HEK293T (cell line): ENCODE measurements around the gene SHISAL1.

Experiments
- CTCF ChIA-PET: fragments of 350-600 bp; formaldehyde crosslinking; extraction: SDS; loops from one replicate; lab custom pipeline; 2021; ENCODE audit warnings: antibody characterized with exemption, inconsistent platforms; lab: Yijun Ruan, JAX
- POLR2A ChIA-PET: fragments of 350-600 bp; formaldehyde crosslinking; extraction: SDS; loops from one replicate; lab custom pipeline; 2020; ENCODE audit warnings: antibody characterized with exemption, inconsistent platforms; lab: Yijun Ruan, JAX
- DNase-seq: peaks from one replicate; pipeline ENCODE4 v3.0.0; 2012; ENCODE audit warnings: mixed read lengths; ENCODE audit errors: extremely low spot score
- ARNT ChIP-seq: fragments of 450-650 bp; IDR thresholded peaks from 2 replicates; pipeline ENCODE4 v1.6.1; 2017; ENCODE audit warnings: mild to moderate bottlenecking
- BHLHE40 ChIP-seq: fragments of 450-650 bp; IDR thresholded peaks from 2 replicates; pipeline ENCODE4 v1.6.1; 2016; ENCODE audit warnings: mild to moderate bottlenecking, moderate library complexity, borderline replicate concordance
- CTBP1 ChIP-seq: fragments of 450-650 bp; IDR thresholded peaks from 2 replicates; pipeline ENCODE4 v1.6.1; 2016; ENCODE audit warnings: borderline replicate concordance
- ELF4 ChIP-seq: fragments of 450-650 bp; IDR thresholded peaks from 2 replicates; pipeline ENCODE4 v1.6.1; 2017; ENCODE audit warnings: antibody characterized with exemption
- FOXA1 ChIP-seq: fragments of 450-650 bp; IDR thresholded peaks from 2 replicates; pipeline ENCODE4 v1.6.1; 2016; ENCODE audit warnings: mild to moderate bottlenecking
- FOXK2 ChIP-seq: fragments of 450-650 bp; IDR thresholded peaks from 2 replicates; pipeline ENCODE4 v1.6.1; 2016; ENCODE audit warnings: mild to moderate bottlenecking
- FOXM1 ChIP-seq: fragments of 450-650 bp; IDR thresholded peaks from 2 replicates; pipeline ENCODE4 v1.6.1; 2017; ENCODE audit warnings: mild to moderate bottlenecking, borderline replicate concordance
- HDGF ChIP-seq: fragments of 450-650 bp; IDR thresholded peaks from 2 replicates; pipeline ENCODE4 v1.6.1; 2017; ENCODE audit warnings: antibody characterized with exemption, borderline replicate concordance
- L3MBTL2 ChIP-seq: fragments of 450-650 bp; conservative IDR thresholded peaks from 2 replicates; pipeline ENCODE4 v1.6.1; 2016; ENCODE audit warnings: mild to moderate bottlenecking
- LEF1 ChIP-seq: fragments of 450-650 bp; IDR thresholded peaks from 2 replicates; pipeline ENCODE4 v1.6.1; 2017; ENCODE audit warnings: mild to moderate bottlenecking, borderline replicate concordance
- NFRKB ChIP-seq: fragments of 450-650 bp; IDR thresholded peaks from 2 replicates; pipeline ENCODE4 v1.6.1; 2016; ENCODE audit warnings: mild to moderate bottlenecking, moderate library complexity
- SP1 ChIP-seq: fragments of 450-650 bp; IDR thresholded peaks from 2 replicates; pipeline ENCODE4 v1.6.1; 2017
- SUZ12 ChIP-seq: fragments of 450-650 bp; IDR thresholded peaks from 2 replicates; pipeline ENCODE4 v1.6.1; 2016; ENCODE audit warnings: mild to moderate bottlenecking
- TARDBP ChIP-seq: fragments of 450-650 bp; IDR thresholded peaks from 2 replicates; pipeline ENCODE4 v1.6.1; 2016
- ZNF384 ChIP-seq: fragments of 450-650 bp; IDR thresholded peaks from 2 replicates; pipeline ENCODE4 v1.6.1; 2016
- TF ChIP-seq, protein P1 (sequence below): fragments of 450-650 bp; IDR thresholded peaks from 2 replicates; pipeline ENCODE4 v1.6.1; 2016

Gene SHISAL1

DNA sequence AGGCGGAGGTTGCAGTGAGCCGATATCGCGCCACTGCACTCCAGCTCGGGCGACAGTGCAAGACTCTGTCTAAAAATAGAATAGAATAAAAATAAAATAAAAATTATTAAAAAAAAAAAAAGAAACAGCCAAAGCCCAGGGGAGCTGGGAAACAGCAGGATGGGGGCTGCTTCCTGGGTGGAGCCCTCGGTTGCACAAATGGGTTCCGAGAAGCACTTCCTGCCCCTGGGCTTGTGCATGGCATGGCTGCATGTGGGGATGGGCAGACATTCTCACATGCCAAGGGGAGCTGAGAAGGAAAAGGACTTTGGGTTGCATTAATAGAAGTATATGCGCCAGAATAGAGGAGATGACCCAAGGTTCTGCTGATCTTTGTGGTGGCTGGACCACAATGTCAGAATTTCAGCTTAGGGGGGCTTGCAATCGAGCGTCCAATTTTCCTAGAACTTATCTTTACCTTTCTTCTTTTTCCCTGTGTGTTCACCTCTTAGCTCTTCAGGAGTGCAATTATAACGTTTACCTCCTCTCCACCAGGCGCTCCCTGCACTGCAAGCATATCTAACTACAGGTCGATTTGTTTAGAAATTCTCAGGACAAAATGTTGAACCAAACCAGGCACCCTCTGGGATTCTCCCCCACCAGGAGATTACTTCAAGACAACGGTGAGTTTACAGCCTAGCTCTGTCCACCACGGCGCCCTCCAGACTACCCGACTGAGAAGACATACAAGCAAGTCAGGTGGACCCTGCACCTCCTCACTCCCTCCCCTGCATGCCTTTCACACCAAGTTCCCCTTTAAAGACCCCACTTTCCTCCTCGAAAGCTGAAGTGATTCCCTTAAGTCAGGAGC, 53.2 kb downstream of the SHISAL1 start:
- TF ChIP-seq SUZ12 (no peak), ARNT (no peak), FOXK2 (no peak), SP1 (no peak), ELF4 (no peak), CTBP1 (no peak), FOXM1 (no peak), HDGF (no peak), ZNF384 (no peak), TARDBP (no peak), FOXA1 (no peak), BHLHE40 (no peak), NFRKB (no peak), L3MBTL2 (no peak)
- TF ChIP-seq, protein P1, sequence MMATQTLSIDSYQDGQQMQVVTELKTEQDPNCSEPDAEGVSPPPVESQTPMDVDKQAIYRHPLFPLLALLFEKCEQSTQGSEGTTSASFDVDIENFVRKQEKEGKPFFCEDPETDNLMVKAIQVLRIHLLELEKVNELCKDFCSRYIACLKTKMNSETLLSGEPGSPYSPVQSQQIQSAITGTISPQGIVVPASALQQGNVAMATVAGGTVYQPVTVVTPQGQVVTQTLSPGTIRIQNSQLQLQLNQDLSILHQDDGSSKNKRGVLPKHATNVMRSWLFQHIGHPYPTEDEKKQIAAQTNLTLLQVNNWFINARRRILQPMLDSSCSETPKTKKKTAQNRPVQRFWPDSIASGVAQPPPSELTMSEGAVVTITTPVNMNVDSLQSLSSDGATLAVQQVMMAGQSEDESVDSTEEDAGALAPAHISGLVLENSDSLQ, result no peak
- no peak for DNase-seq
- CTCF ChIA-PET, result no interaction called here
- POLR2A ChIA-PET, result no interaction called here

DNA sequence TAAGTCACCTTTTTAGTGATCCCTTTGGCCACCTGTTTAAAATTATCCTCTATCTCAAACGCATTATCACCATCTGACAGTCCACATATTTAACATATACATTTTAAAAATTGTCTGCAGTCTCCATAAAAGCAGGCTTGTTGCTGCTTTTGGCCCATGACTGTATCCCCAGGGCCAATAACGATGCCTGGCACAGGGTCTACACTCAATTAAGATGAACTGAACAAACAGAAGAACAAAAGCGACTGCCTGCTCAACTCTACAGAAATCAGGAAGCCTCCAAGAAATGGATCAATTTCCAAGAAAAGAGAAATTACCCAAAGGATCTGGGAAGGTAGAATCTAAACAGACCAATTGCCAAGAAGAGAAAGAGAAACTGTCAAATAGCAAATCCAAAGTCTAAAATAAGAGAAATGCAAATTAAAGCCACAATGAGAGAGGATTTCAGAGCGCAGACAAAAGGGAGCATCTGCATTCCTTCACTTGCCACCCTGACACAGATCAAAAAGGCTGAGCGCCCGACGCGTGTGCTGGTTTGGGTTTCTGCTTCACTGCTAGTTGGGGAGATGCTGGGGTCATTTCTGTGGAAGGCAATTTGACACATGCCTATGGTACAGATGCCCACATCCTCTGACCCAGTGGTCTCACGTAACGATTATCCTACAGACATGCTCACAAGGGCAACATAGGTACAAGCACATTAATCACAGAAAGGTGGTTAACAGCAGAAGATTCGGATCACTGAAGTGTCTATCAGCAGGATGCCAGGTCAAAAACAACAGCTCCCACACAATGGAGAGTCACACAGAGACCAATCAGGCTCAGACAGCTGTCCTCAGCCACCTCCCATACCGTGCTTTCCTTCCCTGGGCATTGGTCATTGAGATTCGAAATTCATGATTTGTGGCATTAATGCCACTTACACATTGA, 55.9 kb downstream of the SHISAL1 start:
- no peak for DNase-seq
- TF ChIP-seq BHLHE40 (no peak), LEF1 (no peak), FOXK2 (no peak), HDGF (no peak), ZNF384 (no peak), FOXA1 (no peak), TARDBP (no peak), SP1 (no peak), ARNT (no peak), SUZ12 (no peak)
- TF ChIP-seq, protein P1, result no peak
- ChIA-PET CTCF (no interaction called here), POLR2A (no interaction called here)

DNA sequence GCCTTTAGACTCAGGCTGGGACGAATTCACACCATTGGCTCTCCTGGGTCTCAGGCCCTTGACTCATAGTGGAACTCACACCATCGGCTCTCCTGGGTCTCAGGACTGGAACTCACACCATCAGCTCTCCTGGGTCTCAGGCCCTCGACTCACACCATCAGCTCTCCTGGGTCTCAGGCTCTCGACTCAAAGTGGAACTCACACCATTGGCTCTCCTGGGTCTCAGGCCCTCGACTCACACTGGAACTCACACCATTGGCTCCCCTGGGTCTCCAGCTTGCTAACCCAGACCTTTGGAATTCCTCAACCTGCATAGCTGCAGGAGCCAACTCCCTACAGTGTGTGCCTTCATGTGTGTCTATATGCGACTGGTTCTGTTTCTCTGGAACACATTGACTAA, 56.7 kb downstream of the SHISAL1 start:
- no peak for TF ChIP-seq ELF4
- TF ChIP-seq, protein P1, result no peak
- no peak for TF ChIP-seq NFRKB
- no peak for TF ChIP-seq SP1
- TF ChIP-seq FOXM1, result no peak
- TF ChIP-seq FOXK2, result no peak
- TF ChIP-seq L3MBTL2, result no peak
- TF ChIP-seq SUZ12, result no peak
- no peak for TF ChIP-seq FOXA1
- no peak for TF ChIP-seq ZNF384
- TF ChIP-seq TARDBP, result no peak
- TF ChIP-seq HDGF, result no peak
- CTCF ChIA-PET, result no interaction called here
- POLR2A ChIA-PET, result no interaction called here
- DNase-seq, result no peak

DNA sequence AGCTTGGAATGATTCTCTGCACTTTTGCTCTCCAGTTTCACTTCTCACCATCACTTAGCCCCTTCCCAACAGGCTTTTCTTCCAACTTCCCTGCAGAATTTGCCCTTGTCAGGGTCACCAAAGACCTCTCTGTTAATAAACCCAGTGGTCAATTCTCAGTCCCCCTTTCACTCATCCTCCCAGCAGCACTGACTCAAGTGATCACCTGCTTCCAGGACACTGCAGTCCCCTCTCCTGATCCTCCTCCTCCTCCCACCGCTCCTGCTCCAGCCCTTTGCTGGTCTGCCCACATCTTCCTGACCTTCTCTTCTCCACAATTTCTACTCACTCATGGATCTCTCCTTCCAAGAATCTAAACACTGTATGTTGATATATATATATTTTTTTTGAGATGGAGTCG, 57.9 kb downstream of the SHISAL1 start:
- ChIA-PET CTCF (no interaction called here), POLR2A (no interaction called here)
- DNase-seq, result no peak
- TF ChIP-seq SP1 (no peak), LEF1 (no peak), ARNT (no peak), SUZ12 (no peak), NFRKB (no peak), ZNF384 (no peak), ELF4 (no peak), CTBP1 (no peak), FOXA1 (no peak), TARDBP (no peak), L3MBTL2 (no peak), FOXK2 (no peak), BHLHE40 (no peak), FOXM1 (no peak), HDGF (no peak)
- TF ChIP-seq, protein P1, result no peak
